Measurements from ENCODE around the gene CFAP45.
A peak's percentile ranks its signal among the peaks of the same experiment; 100 is the strongest.

Gene CFAP45

GRCh38 chr1:159881622-159882526 lies 18.1 kb downstream of the CFAP45 start:
- DNase-seq (ENCODE audit: low read depth in 2 of 3, low spot score in 2 of 3): no peak

DNA sequence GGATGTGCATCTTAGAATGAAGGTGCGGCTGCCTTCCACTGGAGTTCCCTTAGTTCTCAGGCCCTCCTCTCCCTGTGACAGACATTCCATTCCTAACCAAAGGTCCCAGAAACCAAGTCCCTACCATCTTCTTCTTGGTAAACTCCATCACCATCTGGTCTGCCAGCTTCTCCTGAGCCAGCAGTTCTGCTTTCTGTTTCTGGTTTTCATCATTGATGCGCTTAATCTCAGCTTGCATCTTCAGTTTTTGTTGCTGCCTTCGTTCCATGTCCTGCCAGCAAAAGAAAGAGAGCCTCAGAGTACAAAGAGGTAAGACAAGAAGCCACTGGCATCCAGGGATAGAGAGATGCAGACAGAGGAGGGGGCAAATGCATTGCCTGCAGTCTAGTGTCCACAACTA lies 19.5 kb downstream of the CFAP45 start:
- no peak for DNase-seq (ENCODE audit: low read depth in 2 of 3, low spot score in 2 of 3)

- no peak for DNase-seq (ENCODE audit: low read depth in 2 of 3, low spot score in 2 of 3)
Observed at GRCh38 chr1:159879977-159880376, 20.0 kb downstream of the CFAP45 start.

GRCh38 chr1:159879136-159879535 lies 20.8 kb downstream of the CFAP45 start:
- DNase-seq (ENCODE audit: low read depth in 2 of 3, low spot score in 2 of 3): no peak

- DNase-seq (ENCODE audit: low read depth in 2 of 3, low spot score in 2 of 3): no peak
Observed at GRCh38 chr1:159877695-159878444, 22.1 kb downstream of the CFAP45 start.

- no peak for DNase-seq (ENCODE audit: low read depth in 2 of 3, low spot score in 2 of 3)
Observed at GRCh38 chr1:159873530-159874143, 26.3 kb downstream of the CFAP45 start.

GRCh38 chr1:159872891-159873290 lies 27.1 kb downstream of the CFAP45 start:
- no peak for DNase-seq (ENCODE audit: low read depth in 2 of 3, low spot score in 2 of 3)

GRCh38 chr1:159870704-159871103 lies 29.3 kb downstream of the CFAP45 start:
- no peak for DNase-seq (ENCODE audit: low read depth in 2 of 3, low spot score in 2 of 3)

- DNase-seq (ENCODE audit: low read depth in 2 of 3, low spot score in 2 of 3): no peak
Observed at GRCh38 chr1:159869607-159870006, 30.4 kb downstream of the CFAP45 start.

GRCh38 chr1:159869173-159869572 lies 30.8 kb downstream of the CFAP45 start:
- DNase-seq (ENCODE audit: low read depth in 2 of 3, low spot score in 2 of 3): peak in 1 of 3 experiments; percentile 8

- no peak for DNase-seq (ENCODE audit: low read depth in 2 of 3, low spot score in 2 of 3)
Observed at GRCh38 chr1:159868766-159869165, 31.2 kb downstream of the CFAP45 start.

DNA sequence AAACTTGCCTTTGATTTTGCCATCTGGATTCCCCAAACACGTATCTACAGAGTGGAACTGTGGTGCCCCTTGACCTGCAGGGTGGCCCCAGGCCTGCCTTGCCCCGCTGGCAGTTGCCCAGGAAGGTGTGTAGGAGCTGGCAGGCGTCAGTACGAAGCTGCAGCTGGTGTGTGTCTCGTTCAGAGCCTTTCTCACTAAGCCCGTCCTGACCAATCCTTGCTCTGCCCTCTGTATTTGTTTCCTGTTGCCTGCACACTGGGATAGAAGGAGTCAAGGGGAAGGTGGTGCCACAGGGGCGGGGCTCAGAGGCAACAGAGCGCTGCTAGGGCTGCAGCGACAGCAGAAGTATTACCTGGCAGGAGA lies 32.3 kb downstream of the CFAP45 start:
- no peak for DNase-seq (ENCODE audit: low read depth in 2 of 3, low spot score in 2 of 3)

GRCh38 chr1:159866905-159867663 lies 32.9 kb downstream of the CFAP45 start:
- no peak for DNase-seq (ENCODE audit: low read depth in 2 of 3, low spot score in 2 of 3)

DNA sequence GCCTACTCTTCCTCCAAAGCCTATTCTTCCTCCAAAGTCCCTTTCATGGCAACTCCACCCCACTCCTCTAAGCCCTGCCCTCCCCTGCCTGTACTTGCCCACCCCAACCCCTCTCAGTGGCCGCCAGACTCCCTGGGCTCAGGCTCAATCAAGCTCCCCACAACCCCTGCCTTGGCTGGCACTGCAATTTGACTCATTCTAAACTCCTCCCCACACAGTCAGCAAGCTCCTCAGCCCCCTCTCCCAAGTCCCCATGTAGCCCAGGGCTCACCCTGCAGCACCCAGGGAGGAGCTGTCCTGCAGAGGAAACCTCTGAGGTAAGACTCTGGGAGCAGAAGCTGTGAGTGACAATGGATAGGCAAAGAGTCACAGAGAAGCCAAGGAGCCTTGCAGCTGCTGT lies 33.9 kb downstream of the CFAP45 start:
- DNase-seq (ENCODE audit: low read depth in 2 of 3, low spot score in 2 of 3): no peak

DNA sequence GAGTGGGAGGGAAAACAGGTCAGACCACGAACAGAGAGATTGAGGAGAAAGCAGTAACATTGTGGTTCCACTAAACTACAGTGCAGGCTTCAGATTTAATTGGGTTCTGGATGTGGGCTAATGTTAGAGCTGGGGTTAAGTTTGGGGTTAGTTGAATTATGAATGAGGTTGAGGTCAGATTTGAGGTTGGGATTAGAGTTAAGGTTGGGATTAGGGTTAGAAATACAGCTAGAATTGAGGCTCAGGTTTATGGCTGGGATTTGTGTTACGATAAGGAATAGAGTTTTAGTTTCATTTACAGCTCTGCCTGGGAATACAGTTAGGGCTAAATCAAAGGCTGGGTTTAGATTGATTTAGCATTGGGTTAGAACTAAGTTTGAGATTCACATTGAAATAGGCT lies 35.7 kb downstream of the CFAP45 start:
- DNase-seq (ENCODE audit: low read depth in 2 of 3, low spot score in 2 of 3): no peak

GRCh38 chr1:159862557-159862956 lies 37.4 kb downstream of the CFAP45 start, which contains the start of gene VSIG8:
Gene VSIG8, minus strand, starts transcription at chr1:159862657. Its CDS starts 136 bp downstream, at chr1:159862521.
- no peak for DNase-seq (ENCODE audit: low read depth in 2 of 3, low spot score in 2 of 3)

DNA sequence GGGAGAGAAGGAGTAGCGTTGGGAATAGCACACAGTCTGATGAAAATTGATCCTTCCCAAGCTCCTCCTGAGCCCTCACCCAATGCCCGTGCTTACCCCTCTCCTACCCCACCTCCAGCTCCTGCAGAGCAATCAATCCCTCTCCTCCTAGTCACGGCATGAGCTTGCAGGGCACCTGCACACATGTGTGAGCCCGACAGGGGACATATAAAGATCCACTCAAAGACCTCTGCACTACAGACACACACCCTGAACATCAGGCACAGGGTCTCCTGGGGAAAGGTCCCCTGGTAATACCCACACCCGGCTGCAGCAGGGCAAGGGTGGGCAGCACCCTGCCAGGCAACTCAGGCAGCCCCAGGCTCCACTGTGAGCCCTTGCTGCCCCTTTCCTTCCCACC lies 37.9 kb downstream of the CFAP45 start:
- DNase-seq (ENCODE audit: low read depth in 2 of 3, low spot score in 2 of 3): no peak

DNA sequence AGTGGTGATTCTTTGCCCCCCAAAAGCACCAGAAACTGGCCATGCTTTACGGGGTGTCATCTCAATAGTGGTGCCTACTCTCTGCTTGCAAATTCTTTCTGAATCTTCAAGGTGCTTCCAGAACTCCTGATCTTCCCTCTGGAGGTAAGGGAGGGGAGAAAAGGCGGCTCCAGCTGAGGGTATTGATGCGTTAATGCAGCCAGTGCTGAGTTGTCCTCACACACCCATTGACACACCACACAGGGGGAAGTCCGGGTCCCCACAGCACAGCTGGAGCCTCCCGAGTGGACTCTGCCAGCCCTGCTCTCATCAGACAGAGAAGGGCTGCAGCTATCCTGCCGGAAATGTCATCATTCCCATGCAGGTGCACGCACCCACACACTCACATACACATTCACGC lies 38.7 kb downstream of the CFAP45 start:
- no peak for DNase-seq (ENCODE audit: low read depth in 2 of 3, low spot score in 2 of 3)

DNA sequence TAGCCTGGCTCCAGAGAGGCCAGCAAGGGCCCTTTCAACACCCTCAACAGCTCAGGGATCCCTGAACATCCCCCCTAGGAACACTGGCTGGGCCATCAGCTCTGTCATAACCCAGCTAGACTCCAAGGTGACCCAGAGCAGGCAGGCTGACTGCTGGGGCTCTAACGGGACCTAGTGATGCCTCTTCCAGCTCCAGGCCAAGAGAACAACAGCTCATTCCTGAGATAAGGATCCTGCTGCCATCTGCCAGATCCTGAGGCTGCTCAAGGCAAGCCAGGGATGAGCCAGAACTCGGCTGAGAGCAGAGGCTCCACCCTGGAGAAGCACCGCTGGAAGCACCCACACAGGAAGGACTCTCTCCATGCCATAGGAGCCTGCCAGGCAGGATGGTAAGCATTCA lies 39.5 kb downstream of the CFAP45 start:
- DNase-seq (ENCODE audit: low read depth in 2 of 3, low spot score in 2 of 3): no peak

DNA sequence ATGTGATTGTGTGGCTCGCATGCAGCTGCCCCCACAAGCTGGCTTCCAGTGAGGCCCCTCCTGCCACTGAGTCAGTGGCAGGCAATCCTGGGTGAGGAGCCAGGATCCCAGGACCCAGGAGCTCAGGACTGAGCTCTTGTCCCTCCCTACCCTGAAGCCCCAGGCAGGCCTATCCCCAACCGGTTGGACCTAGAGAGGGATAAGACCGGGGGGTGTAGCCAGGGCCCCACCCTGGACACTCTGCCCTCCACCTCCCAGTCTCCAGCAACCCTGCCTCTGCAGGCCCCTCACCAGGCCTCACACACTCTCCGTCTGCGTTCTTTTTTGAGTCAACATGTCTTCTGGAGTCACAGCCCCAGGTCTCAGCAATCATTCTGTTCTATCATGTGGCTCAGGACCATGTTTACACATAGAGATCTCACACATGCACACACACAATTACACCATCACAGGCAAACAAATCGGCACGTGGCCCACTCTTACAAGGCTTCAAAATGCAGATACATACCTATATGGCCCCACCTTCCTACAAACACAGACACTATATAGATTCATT lies 40.1 kb downstream of the CFAP45 start:
- DNase-seq (ENCODE audit: low read depth in 2 of 3, low spot score in 2 of 3): no peak

GRCh38 chr1:159857889-159858288 lies 42.1 kb downstream of the CFAP45 start:
- no peak for DNase-seq (ENCODE audit: low read depth in 2 of 3, low spot score in 2 of 3)
